ENCODE measurements around the gene AATK.
"Not testable (repeated sequence)": the region's sequence is repeated elsewhere in the genome, so short reads cannot be mapped to it uniquely, and the experiment has no call there.

The AATK gene

GRCh38 chr17:81084680-81085419, 81.2 kb downstream of the AATK start:
- H3K27me3 ChIP-seq (ENCODE audit: control insufficient read depth in 2 of 2, insufficient read depth in 2 of 2, low read length in 2 of 2): no peaks in the 10 kb centered on the region
- H3K4me3 ChIP-seq (ENCODE audit: low read length in 2 of 2): no peak overlapping the region
- no peak overlapping the region for H3K27ac ChIP-seq (ENCODE audit: low read depth in 2 of 2, low read length in 2 of 2)
- H3K36me3 ChIP-seq (ENCODE audit: control insufficient read depth in 2 of 2, insufficient read depth in 2 of 2, low read length in 2 of 2): no peaks in the 10 kb centered on the region
- no peaks in the 10 kb centered on the region for H3K9me3 ChIP-seq (ENCODE audit: control insufficient read depth in 2 of 2, low read length in 2 of 2)
- H3K9ac ChIP-seq (ENCODE audit: low read depth in 1 of 2, low read length in 2 of 2): no peak overlapping the region
- peaks cover 6 to 9% of the 10 kb centered on the region in 2 donors for H3K4me1 ChIP-seq (ENCODE audit: control insufficient read depth in 2 of 2, insufficient read depth in 2 of 2, low read length in 2 of 2)

- H3K27ac ChIP-seq (ENCODE audit: low read depth in 2 of 2, low read length in 2 of 2): no peak overlapping the region
These were observed 82.8 kb downstream of the AATK start for GRCh38 chr17:81083125-81083765.

GRCh38 chr17:81082177-81083073, 83.6 kb downstream of the AATK start:
- no peaks in the 10 kb centered on the region for H3K27me3 ChIP-seq (ENCODE audit: control insufficient read depth in 2 of 2, insufficient read depth in 2 of 2, low read length in 2 of 2)
- H3K36me3 ChIP-seq (ENCODE audit: control insufficient read depth in 2 of 2, insufficient read depth in 2 of 2, low read length in 2 of 2): no peaks in the 10 kb centered on the region
- H3K9me3 ChIP-seq (ENCODE audit: control insufficient read depth in 2 of 2, low read length in 2 of 2): no peaks in the 10 kb centered on the region
- no peak overlapping the region for H3K4me3 ChIP-seq (ENCODE audit: low read length in 2 of 2)
- peaks cover 3 to 7% of the 10 kb centered on the region in 2 donors for H3K4me1 ChIP-seq (ENCODE audit: control insufficient read depth in 2 of 2, insufficient read depth in 2 of 2, low read length in 2 of 2)
- no peak overlapping the region for H3K27ac ChIP-seq (ENCODE audit: low read depth in 2 of 2, low read length in 2 of 2)
- no peak overlapping the region for H3K9ac ChIP-seq (ENCODE audit: low read depth in 1 of 2, low read length in 2 of 2)

More at GRCh38 chr17:81083125-81083765, 82.8 kb downstream of the AATK start:
- no peaks in the 10 kb centered on the region for H3K36me3 ChIP-seq (ENCODE audit: control insufficient read depth in 2 of 2, insufficient read depth in 2 of 2, low read length in 2 of 2)
- no peak overlapping the region for H3K4me3 ChIP-seq (ENCODE audit: low read length in 2 of 2)
- no peak overlapping the region for H3K9ac ChIP-seq (ENCODE audit: low read depth in 1 of 2, low read length in 2 of 2)
- peaks cover 6 to 9% of the 10 kb centered on the region in 2 donors for H3K4me1 ChIP-seq (ENCODE audit: control insufficient read depth in 2 of 2, insufficient read depth in 2 of 2, low read length in 2 of 2)
- no peaks in the 10 kb centered on the region for H3K27me3 ChIP-seq (ENCODE audit: control insufficient read depth in 2 of 2, insufficient read depth in 2 of 2, low read length in 2 of 2)
- no peaks in the 10 kb centered on the region for H3K9me3 ChIP-seq (ENCODE audit: control insufficient read depth in 2 of 2, low read length in 2 of 2)

- H3K9ac ChIP-seq (ENCODE audit: low read depth in 1 of 2, low read length in 2 of 2): no peak overlapping the region
- H3K27ac ChIP-seq (ENCODE audit: low read depth in 2 of 2, low read length in 2 of 2): no peak overlapping the region
- no peaks in the 10 kb centered on the region for H3K36me3 ChIP-seq (ENCODE audit: control insufficient read depth in 2 of 2, insufficient read depth in 2 of 2, low read length in 2 of 2)
- H3K4me3 ChIP-seq (ENCODE audit: low read length in 2 of 2): no peak overlapping the region
- no peaks in the 10 kb centered on the region for H3K9me3 ChIP-seq (ENCODE audit: control insufficient read depth in 2 of 2, low read length in 2 of 2)
- no peaks in the 10 kb centered on the region for H3K27me3 ChIP-seq (ENCODE audit: control insufficient read depth in 2 of 2, insufficient read depth in 2 of 2, low read length in 2 of 2)
- no peaks in the 10 kb centered on the region for H3K4me1 ChIP-seq (ENCODE audit: control insufficient read depth in 2 of 2, insufficient read depth in 2 of 2, low read length in 2 of 2)
These were observed 84.5 kb downstream of the AATK start for GRCh38 chr17:81081222-81082176.

- H3K27me3 ChIP-seq (ENCODE audit: control insufficient read depth in 2 of 2, insufficient read depth in 2 of 2, low read length in 2 of 2): no peaks in the 10 kb centered on the region
- no peaks in the 10 kb centered on the region for H3K4me1 ChIP-seq (ENCODE audit: control insufficient read depth in 2 of 2, insufficient read depth in 2 of 2, low read length in 2 of 2)
- H3K27ac ChIP-seq (ENCODE audit: low read depth in 2 of 2, low read length in 2 of 2): no peak overlapping the region
- H3K4me3 ChIP-seq (ENCODE audit: low read length in 2 of 2): no peak overlapping the region
- no peaks in the 10 kb centered on the region for H3K36me3 ChIP-seq (ENCODE audit: control insufficient read depth in 2 of 2, insufficient read depth in 2 of 2, low read length in 2 of 2)
- no peaks in the 10 kb centered on the region for H3K9me3 ChIP-seq (ENCODE audit: control insufficient read depth in 2 of 2, low read length in 2 of 2)
- no peak overlapping the region for H3K9ac ChIP-seq (ENCODE audit: low read depth in 1 of 2, low read length in 2 of 2)
These were observed 86.0 kb downstream of the AATK start for GRCh38 chr17:81080019-81080418.

- not testable (repeated sequence) for H3K27ac ChIP-seq (ENCODE audit: low read depth in 2 of 2, low read length in 2 of 2); H3K9me3 ChIP-seq (ENCODE audit: control insufficient read depth in 2 of 2, low read length in 2 of 2); H3K4me3 ChIP-seq (ENCODE audit: low read length in 2 of 2); H3K27me3 ChIP-seq (ENCODE audit: control insufficient read depth in 2 of 2, insufficient read depth in 2 of 2, low read length in 2 of 2); H3K9ac ChIP-seq (ENCODE audit: low read depth in 1 of 2, low read length in 2 of 2); H3K4me1 ChIP-seq (ENCODE audit: control insufficient read depth in 2 of 2, insufficient read depth in 2 of 2, low read length in 2 of 2); H3K36me3 ChIP-seq (ENCODE audit: control insufficient read depth in 2 of 2, insufficient read depth in 2 of 2, low read length in 2 of 2)
These were observed 87.8 kb downstream of the AATK start for GRCh38 chr17:81078026-81078913.

- Histone ChIP-seq H3K4me1 (ENCODE audit: control insufficient read depth in 2 of 2, insufficient read depth in 2 of 2, low read length in 2 of 2) (peaks cover 3 to 5% of the 10 kb centered on the region in 2 donors), H3K4me3 (ENCODE audit: low read length in 2 of 2) (no peak overlapping the region), H3K36me3 (ENCODE audit: control insufficient read depth in 2 of 2, insufficient read depth in 2 of 2, low read length in 2 of 2) (peaks cover 0 to 4% of the 10 kb centered on the region in 2 donors), H3K27ac (ENCODE audit: low read depth in 2 of 2, low read length in 2 of 2) (no peak overlapping the region), H3K27me3 (ENCODE audit: control insufficient read depth in 2 of 2, insufficient read depth in 2 of 2, low read length in 2 of 2) (no peaks in the 10 kb centered on the region), H3K9me3 (ENCODE audit: control insufficient read depth in 2 of 2, low read length in 2 of 2) (no peaks in the 10 kb centered on the region), H3K9ac (ENCODE audit: low read depth in 1 of 2, low read length in 2 of 2) (no peak overlapping the region)
These were observed 89.8 kb downstream of the AATK start for GRCh38 chr17:81076141-81076679.

- H3K27me3 ChIP-seq (ENCODE audit: control insufficient read depth in 2 of 2, insufficient read depth in 2 of 2, low read length in 2 of 2): no peaks in the 10 kb centered on the region
- H3K27ac ChIP-seq (ENCODE audit: low read depth in 2 of 2, low read length in 2 of 2): no peak overlapping the region
- no peak overlapping the region for H3K9ac ChIP-seq (ENCODE audit: low read depth in 1 of 2, low read length in 2 of 2)
- H3K4me1 ChIP-seq (ENCODE audit: control insufficient read depth in 2 of 2, insufficient read depth in 2 of 2, low read length in 2 of 2): peaks cover 3 to 5% of the 10 kb centered on the region in 2 donors
- H3K9me3 ChIP-seq (ENCODE audit: control insufficient read depth in 2 of 2, low read length in 2 of 2): no peaks in the 10 kb centered on the region
- H3K36me3 ChIP-seq (ENCODE audit: control insufficient read depth in 2 of 2, insufficient read depth in 2 of 2, low read length in 2 of 2): peaks cover 0 to 4% of the 10 kb centered on the region in 2 donors
- H3K4me3 ChIP-seq (ENCODE audit: low read length in 2 of 2): no peak overlapping the region
These were observed 90.7 kb downstream of the AATK start for GRCh38 chr17:81075307-81075706.
